Kidney epithelial cell (primary cell): ENCODE measurements around the gene SHISA9. TPM values are rescaled to one million over a fixed set of nuclear protein-coding genes. Genes with fewer than 3 reads are reported as not detected.

Experiments used
- DNase-seq: peaks from one replicate; pipeline ENCODE4 v3.0.0-alpha.2; 2010; ENCODE audit warnings: low read depth
- H3K27me3 ChIP-seq: 2 replicates; pipeline ENCODE4 v1.6.0; 2011; ENCODE audit warnings: low read length; ENCODE audit not compliant: control insufficient read depth, insufficient read depth
- H3K36me3 ChIP-seq: 2 replicates; pipeline ENCODE4 v1.5.1; 2011; ENCODE audit warnings: low read length; ENCODE audit not compliant: control insufficient read depth, insufficient read depth
- H3K4me3 ChIP-seq: 2 replicates; pipeline ENCODE4 v1.5.1; 2011; ENCODE audit warnings: low read depth, mild to moderate bottlenecking, control low read depth, low read length
- total RNA-seq: library from RNA; depleted of rRNA; stranded (reverse); fragments of >200 nt; gene quantifications from 2 replicates; pipeline ENCODE4 v1.2.3, GENCODE V29; 2015
- TF ChIP-seq, protein P1 (sequence below): IDR thresholded peaks from 2 replicates; pipeline ENCODE4 v1.5.1; 2011; ENCODE audit warnings: mild to moderate bottlenecking, moderate library complexity, low read length, control low read depth, inconsistent platforms; ENCODE audit not compliant: insufficient read depth, poor library complexity, severe bottlenecking

SHISA9 gene
- total RNA-seq, 1 donor from 2014 or later, result 32.8 TPM

DNA sequence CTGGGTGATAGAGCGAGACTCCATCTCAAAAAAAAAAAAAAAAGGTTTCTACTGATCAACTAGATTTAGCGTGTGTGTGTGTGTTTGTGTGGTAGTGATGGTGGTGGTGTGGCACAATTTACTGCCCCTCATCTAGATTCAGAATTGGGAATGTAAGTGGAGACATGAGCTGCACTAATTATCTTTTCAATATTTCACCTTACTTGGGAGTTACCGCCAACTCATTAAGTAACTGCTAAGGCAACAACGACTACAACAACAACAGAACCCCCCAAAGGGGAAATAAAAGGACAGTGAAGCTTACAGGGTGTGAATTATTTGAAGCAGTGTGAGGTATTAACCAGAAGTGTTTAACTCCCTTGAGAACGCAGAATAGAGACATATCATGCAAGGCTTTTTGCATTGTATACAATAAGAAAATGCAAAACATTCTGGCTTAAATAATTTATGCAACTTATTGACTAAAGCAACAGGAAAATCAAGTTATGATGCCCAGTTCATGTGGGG is 180.5 kb downstream of the SHISA9 start:
- Histone ChIP-seq H3K36me3 (no peaks in the 10 kb centered on the region), H3K27me3 (no peaks in the 10 kb centered on the region), H3K4me3 (no peak overlapping the region)
- TF ChIP-seq, protein P1, sequence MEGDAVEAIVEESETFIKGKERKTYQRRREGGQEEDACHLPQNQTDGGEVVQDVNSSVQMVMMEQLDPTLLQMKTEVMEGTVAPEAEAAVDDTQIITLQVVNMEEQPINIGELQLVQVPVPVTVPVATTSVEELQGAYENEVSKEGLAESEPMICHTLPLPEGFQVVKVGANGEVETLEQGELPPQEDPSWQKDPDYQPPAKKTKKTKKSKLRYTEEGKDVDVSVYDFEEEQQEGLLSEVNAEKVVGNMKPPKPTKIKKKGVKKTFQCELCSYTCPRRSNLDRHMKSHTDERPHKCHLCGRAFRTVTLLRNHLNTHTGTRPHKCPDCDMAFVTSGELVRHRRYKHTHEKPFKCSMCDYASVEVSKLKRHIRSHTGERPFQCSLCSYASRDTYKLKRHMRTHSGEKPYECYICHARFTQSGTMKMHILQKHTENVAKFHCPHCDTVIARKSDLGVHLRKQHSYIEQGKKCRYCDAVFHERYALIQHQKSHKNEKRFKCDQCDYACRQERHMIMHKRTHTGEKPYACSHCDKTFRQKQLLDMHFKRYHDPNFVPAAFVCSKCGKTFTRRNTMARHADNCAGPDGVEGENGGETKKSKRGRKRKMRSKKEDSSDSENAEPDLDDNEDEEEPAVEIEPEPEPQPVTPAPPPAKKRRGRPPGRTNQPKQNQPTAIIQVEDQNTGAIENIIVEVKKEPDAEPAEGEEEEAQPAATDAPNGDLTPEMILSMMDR, result no peak
- DNase-seq, result no peak

DNA sequence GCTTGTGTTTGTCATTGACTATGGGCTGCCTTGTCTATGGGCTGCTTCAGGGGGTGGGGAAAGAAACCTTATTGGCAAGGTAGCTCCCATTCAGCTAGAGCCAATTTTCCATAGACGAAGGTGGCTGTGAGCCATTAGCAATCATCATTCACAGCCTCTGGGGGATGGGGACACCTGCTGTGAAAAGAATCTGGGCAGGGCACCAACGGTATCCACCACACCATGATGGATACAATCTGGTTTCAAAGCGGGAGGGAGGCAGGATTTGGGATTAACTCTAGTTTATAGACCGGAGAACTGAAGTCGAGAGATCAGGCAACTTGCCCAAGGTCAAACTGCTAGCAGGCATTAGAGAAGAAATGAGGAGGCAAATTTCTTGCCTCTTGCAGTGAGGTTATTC is 182.3 kb downstream of the SHISA9 start:
- TF ChIP-seq, protein P1, result no peak
- DNase-seq, result no peak
- H3K4me3 ChIP-seq, result no peak overlapping the region
- H3K36me3 ChIP-seq, result no peaks in the 10 kb centered on the region
- H3K27me3 ChIP-seq, result no peaks in the 10 kb centered on the region

DNA sequence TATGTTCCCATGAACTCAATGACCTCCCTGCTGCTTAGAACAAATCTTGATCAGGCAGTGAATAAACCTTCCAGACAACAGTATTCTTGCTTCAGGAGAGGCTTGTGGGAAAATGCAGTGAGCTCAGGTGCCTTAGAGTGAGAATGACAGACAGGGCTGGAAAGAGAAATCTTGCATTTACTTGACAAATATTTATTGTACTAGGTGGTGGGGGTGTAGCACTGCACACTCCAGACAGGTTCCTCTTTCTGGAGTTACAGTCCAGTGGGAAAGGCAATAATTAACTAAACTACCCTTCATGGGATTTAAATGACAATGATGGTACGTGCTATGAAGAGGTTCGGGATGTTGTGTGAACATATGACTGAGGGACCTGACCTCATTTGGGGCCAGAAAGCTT is 182.9 kb downstream of the SHISA9 start:
- Histone ChIP-seq H3K4me3 (no peak overlapping the region), H3K27me3 (no peaks in the 10 kb centered on the region), H3K36me3 (no peaks in the 10 kb centered on the region)
- DNase-seq, result no peak
- TF ChIP-seq, protein P1, result no peak

DNA sequence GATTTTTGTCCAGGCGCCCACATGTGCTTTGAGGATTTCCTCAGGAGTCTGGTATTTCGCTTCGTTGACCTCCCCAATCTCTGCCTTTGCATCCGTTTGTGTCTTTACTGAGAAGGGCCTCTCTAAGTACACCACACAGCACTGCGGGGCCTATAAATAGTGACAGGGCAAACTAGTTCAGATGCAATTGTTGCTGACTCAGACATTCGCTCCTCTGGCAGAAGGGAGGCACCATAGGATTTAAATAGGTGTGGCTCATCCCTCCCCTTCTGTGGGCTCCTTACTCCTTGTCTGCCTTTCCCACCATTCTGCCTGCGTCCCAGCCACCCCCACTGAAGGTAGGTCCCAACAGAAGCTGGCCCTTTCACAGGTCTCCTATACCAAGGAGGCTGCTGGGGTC is 192.3 kb downstream of the SHISA9 start:
- Histone ChIP-seq H3K4me3 (no peak overlapping the region), H3K36me3 (no peaks in the 10 kb centered on the region), H3K27me3 (no peaks in the 10 kb centered on the region)
- TF ChIP-seq, protein P1, result no peak
- DNase-seq, result no peak

DNA sequence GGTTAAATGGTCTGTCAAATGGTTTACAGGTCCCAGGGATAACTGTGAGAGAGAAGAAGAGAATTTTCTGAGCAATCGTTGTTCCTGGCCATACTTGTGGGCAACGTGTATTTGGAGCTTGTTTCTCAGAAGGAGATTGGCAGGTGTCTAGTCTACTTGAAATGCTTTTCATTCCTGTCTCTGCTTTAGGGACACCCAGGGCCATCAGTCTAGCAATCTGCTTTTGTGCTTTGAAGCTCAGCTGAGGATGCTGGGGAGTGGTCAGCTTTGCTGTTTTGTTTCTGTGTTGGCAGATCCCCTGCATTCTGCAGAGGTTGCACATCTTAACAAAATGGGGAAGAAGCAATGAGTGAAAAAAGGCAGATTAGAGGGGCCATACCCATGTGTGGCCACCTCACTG is 193.7 kb downstream of the SHISA9 start:
- no peak for DNase-seq
- Histone ChIP-seq H3K27me3 (no peaks in the 10 kb centered on the region), H3K36me3 (no peaks in the 10 kb centered on the region), H3K4me3 (no peak overlapping the region)
- TF ChIP-seq, protein P1, result no peak

DNA sequence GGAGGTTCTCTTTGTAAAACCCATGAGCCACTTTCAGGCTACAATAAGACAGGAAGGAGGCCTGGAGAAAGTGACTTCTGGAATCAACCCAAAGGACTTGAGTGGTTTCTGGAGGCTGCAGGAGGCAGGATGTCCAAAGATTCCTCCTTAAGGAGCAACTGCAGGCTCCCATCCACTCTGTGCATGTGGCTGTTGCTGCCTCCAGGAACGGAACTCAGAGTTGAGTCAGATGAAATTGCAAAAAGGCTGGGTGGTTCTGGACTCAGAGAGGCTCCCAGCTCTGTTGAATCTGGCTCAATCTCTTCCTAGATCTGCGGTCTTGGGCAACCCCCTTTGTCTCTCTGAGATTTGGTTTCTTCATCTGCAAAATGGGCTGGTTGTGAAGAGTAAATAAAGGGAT is 197.1 kb downstream of the SHISA9 start:
- H3K36me3 ChIP-seq, result no peaks in the 10 kb centered on the region
- DNase-seq, result no peak
- H3K27me3 ChIP-seq, result no peaks in the 10 kb centered on the region
- no peak overlapping the region for H3K4me3 ChIP-seq
- TF ChIP-seq, protein P1, result no peak
